NCI-H526 treated with DMSO at 0.1 percent for 48 hours (cell line): ENCODE measurements around the gene AXIN1.

ENCODE experiments used
- DNase-seq: peaks from one replicate; lab custom pipeline; 2025; lab: John Stamatoyannopoulos, UW

Gene AXIN1

GRCh38 chr16:330741-331140, 21.8 kb downstream of the AXIN1 start:
- no peak for DNase-seq

DNA sequence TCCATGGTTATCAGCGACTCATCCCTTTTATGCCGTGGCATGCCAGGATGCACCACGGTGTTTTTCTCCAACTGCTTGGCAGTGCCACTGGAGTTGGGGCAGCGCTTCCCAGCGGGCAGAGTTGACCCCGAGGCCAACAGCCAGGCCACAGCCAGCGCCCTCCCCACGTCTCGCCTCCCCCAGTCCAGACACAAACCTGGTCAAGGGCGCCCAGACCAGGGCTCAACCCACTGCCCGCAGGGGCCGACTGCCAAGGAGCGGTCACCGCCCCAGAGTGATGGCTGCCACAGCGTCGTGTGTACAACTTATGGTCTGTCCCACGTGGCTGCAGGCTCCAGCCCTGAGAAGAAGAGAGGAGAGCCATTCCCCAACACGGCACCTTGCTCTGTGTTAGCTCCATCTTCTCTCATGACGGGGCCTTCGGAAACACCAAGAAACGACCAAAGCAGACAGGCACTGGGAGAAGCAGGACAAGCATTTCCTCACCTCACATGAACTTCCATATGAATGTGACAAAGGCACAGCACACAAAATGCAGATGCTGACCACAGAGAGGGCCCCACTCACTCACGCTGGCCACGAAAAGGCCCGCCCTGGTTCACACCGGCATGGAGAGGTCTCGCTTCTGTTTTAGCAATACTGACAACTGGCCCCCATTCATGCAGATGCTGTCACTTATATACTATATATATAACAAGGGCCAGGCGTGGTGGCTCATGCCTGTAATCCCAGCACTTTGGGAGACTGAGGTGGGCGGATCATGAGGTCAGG, 27.0 kb downstream of the AXIN1 start:
- no peak for DNase-seq

- DNase-seq: no peak
These were observed 27.8 kb downstream of the AXIN1 start for GRCh38 chr16:324451-325334.

DNA sequence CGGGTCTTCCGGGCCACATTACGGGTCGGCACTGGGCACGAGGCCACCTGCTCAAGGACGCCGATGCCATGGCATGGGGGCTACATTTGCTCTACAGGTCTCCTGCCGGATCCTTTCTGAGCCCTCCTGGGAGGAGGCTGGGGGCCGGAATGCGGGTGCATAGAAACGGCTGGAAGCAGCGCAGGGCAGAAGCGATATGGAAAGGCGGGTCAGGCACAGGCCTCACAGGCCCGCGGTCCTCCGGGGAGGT, 28.4 kb downstream of the AXIN1 start:
- DNase-seq: no peak

DNA sequence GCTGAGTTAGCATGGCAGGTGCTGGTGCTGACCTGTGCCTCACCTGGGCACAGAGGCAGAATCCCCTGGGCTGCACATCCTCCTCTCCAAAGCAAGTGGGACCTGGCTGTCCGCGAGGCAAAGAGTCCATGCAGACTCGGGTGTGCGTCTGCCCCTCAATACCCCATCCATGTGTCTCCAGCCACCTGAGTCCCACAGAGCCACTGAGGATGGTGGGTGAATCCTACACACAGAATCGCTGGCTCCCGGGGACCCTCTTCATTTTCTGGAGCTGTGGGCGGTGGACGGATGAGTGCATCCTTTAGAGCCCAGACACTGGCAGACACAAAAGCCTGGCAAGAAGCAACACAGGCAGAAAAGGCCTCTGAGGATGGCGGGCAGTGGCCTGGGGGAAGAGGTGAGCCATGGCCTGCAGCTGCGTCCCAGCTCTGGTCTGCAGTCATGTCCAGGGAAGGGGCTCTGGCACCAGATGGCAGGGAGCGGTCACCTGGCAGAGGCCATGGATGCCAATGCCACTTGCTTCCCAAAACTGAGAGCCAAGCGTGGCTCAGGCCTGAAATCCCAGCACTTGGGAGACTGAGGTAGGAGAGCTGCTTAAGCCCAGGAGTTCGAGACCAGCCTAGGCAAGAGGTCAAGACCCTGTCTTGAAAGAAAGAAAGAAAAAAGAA, 29.9 kb downstream of the AXIN1 start:
- no peak for DNase-seq

- no peak for DNase-seq
These were observed 31.0 kb downstream of the AXIN1 start for GRCh38 chr16:321532-321931.

GRCh38 chr16:320206-320605, 32.3 kb downstream of the AXIN1 start:
- no peak for DNase-seq

DNA sequence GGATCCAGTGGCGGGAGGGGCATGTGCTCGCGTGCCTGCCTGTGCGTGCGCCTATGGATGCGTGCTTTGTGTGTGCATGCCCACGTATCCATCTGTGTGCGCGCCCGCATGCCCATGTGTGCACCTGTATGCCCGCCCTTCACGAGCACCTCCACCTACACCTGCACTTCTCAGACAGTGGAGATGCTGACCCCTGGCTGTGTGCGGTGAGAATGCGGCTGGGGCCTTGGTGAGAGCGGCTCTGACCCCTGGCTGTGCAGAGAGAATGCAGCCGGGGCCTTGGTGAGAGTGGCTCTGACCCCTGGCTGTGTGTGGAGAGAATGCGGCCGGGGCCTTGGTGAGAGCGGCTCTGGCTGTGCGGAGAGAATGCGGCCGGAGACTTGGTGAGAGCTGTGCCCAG, 33.9 kb downstream of the AXIN1 start:
- DNase-seq: no peak

- DNase-seq: no peak
These were observed 34.9 kb downstream of the AXIN1 start for GRCh38 chr16:317583-317982.

DNA sequence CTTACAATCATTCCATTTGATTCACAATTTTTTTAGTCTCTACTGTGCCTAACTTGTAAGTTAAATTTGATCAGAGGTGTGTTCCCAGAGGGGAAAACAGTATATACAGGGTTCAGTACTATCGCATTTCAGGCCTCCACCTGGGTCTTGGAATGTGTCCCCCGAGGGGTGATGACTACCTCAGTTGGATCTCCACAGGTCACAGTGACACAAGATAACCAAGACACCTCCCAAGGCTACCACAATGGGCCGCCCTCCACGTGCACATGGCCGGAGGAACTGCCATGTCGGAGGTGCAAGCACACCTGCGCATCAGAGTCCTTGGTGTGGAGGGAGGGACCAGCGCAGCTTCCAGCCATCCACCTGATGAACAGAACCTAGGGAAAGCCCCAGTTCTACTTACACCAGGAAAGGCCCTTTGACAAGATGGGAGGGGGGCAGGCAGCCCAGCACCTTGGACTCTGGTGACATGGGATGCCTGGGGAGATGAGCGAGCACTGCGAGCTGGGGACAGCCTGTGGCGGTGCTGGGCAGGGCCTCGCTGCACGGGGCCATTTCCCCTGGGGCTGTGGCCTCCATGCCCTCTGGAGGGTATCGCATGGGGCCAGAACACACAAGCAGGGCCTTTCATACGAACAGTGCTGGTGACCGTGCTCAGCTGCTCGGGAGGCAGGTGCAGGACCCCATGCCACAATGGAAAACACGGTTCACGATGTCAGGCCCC, 35.6 kb downstream of the AXIN1 start:
- DNase-seq: no peak

DNA sequence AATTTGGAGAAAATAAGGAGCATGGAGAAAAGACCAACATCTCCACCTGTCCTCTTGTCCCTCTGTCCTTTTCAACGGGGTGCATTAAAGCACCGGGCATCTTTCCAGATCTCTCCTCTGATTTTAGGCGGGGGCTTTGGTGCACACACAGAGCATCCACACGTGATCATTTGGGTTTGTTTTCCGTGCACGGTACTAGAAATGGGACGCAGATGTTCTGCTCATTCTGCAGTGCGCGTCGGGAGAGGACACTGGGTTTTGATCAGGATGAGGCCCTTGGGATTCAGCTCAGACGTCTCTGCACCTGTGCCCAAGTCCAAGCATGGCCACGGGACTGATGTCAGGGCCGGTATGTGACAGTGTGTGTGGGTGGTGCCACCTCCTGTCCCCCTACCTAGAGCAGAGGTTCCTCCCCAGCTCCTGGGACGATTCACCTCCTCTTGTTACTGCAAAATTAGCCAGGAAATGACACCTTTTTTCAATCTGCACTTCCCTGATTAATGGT, 37.7 kb downstream of the AXIN1 start:
- no peak for DNase-seq

- no peak for DNase-seq
These were observed 38.2 kb downstream of the AXIN1 start for GRCh38 chr16:314351-314750.

DNA sequence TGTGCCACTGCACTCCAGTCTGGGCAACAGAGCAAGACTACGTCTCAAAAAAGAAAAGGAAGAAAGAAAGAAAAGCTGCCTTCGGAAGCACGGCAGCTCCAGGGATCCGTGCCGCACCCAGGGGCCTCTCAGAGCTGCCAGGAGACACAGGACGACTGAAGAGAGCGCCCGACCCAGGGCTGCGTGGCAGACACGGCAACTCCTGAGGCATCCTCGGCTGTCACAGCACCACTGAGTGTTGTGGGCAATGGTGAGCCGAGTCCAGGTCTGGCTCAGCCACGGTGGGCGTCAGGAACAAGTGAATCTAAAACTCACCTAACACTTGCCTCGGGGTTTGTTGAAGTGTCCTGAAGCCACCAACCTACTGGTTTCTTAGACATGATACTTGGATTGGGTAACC, 40.8 kb downstream of the AXIN1 start:
- DNase-seq: no peak

DNA sequence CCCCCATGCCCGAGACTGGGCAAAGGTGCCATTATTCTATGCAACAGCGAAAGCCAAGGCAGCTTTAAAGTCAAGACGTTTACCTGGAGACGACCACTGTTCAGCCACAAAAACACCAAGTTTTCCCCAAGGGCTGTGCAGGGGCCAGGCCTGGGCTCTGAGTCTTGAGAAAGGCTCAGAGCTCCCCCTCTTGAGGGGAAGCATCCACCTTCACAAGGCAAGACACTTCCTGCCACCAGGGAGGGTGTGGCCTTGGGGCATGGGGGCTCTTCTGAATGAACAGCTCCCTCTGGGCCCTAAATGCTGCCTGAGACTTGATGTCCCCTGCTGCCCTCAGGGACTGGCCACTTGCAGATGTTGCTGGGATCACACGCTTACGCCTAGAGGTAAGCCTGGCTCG, 43.0 kb downstream of the AXIN1 start:
- DNase-seq: no peak

DNA sequence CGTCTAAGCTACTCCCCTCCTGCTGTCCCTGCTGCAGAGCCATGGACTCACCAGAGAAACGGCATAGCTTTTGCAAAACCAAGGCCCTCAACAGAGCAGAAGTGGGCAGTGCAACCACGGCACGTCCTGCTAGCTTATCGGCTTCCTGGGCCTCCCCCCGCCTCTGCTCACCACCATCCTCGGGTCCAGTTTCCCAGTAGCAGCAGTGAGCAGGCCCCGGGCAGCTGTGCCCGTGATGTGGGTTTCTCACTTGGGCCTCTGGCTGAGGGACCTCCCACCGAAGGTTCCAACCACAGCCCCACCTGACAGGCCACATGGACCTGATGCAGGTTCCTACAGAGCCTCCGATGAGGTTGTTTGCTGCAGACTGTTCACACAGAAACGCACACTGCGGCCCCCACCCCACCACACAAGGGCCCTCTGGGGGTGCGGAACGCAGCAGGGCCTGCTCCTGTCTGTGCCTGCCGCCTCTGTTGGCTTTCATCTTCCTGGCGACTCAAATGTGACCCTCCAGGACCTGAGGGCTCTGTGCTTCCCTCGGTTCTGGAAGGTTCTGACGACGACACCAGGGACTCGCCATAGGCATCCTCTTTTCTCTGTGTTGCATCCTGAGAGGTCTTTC, 44.7 kb downstream of the AXIN1 start:
- no peak for DNase-seq

DNA sequence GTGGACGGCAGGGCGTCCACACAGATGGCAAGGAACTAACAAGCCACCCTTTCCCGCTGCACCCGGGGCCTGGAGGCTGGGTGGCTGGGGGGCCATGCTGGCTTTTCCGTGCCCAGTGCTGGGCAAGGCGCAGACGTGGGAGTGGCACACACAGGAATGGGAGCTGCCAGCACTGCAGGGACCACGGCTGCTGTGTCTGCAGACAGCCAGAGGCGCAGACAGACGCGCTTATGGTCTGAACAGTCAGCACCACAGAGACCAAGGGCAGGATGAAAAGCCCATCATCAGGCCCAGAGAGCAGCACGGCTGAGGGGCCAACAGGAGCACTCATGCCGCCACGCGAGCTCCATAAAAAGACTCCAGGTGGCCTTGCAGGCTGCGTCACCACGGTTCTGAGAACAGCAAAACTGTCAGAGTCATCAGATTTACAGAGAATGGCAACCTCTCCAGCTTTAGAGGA, 45.6 kb downstream of the AXIN1 start:
- no peak for DNase-seq

DNA sequence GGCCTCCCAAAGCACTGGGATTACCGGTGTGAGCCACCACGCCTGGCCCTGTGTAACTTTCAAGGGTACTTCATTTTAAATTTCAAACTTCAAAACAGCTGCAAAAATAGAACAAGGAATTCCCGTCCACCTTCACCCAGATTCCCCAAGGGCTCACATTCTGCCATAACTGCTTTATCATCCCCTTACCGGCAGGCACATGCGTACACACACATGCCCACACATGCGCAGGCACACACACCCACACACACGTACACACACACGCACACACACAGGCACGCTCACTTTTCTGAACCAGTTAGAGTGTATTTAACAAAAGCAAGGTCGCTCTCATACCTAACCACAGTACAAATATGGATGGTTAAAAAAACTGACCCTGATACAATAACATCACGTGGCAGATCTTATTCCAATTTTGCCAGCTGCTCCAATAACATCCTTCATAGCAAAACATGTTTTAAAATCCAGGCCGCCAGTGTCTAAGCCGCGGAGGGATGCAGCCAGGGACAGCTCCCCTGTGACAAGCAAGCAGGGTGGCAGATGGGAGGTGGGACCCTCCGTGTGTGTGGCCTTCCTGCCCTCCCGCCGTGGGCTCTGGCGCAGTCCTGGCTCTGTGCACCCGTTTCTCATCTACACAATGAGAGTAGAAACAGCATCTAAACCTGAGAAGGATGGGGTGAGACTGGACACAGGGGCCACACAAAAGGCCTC, 46.5 kb downstream of the AXIN1 start:
- DNase-seq: no peak

GRCh38 chr16:303760-304505, 48.6 kb downstream of the AXIN1 start:
- DNase-seq: no peak

GRCh38 chr16:301950-302349, 50.6 kb downstream of the AXIN1 start:
- DNase-seq: no peak

- DNase-seq: no peak
These were observed 51.3 kb downstream of the AXIN1 start for GRCh38 chr16:301235-301634.
